Adrenal gland (tissue), 12 donors: ENCODE results near the gene IMPDH1. TPM values are rescaled to one million over a fixed set of nuclear protein-coding genes. Genes with fewer than 3 reads are reported as not detected.
A peak's percentile ranks its signal among the peaks of the same experiment; 100 is the strongest.

Experiments
- DNase-seq, 7 donors: peaks; one replicate each; pipeline ENCODE4 v3.0.0-alpha.2; 2019 to 2020
- H3K27ac ChIP-seq, 5 donors: fragments of 200-600 bp; sonication (generic) in 4 of 5; 1 replicate in 3 of 5; 2 replicates in 2 of 5; pipeline versions ENCODE4 v1.5.1 to v1.8.0; 2016 to 2020; ENCODE audit warnings: mild to moderate bottlenecking in 1 of 5
- H3K27me3 ChIP-seq: fragments of 200-600 bp; 2 replicates; pipeline ENCODE4 v1.8.0; 2021
- H3K36me3 ChIP-seq, 2 donors: fragments of 200-600 bp; replicated peaks in 1 of 2; 1 replicate in 1 of 2; 2 replicates in 1 of 2; pipeline versions ENCODE4 v1.5.1 to v1.8.0; 2018 to 2022
- H3K4me1 ChIP-seq, 2 donors: fragments of 200-600 bp; replicated peaks in 1 of 2; 1 replicate in 1 of 2; 2 replicates in 1 of 2; pipeline versions ENCODE4 v1.5.1 to v1.8.0; 2018 to 2021
- H3K4me3 ChIP-seq, 4 donors: fragments of 200-600 bp; sonication (generic) in 3 of 4; one replicate each; pipeline ENCODE4 v1.5.1; 2016 to 2018
- H3K9me3 ChIP-seq, 3 donors: fragments of 200-600 bp; sonication (generic) in 1 of 3; replicated peaks in 1 of 3; 1 replicate in 2 of 3; 2 replicates in 1 of 3; pipeline versions ENCODE4 v1.5.1 to v1.8.0; 2016 to 2021
- POLR2A ChIP-seq, 2 donors: fragments of 450-650 bp; IDR thresholded peaks; one replicate each; pipeline ENCODE4 v1.6.1; 2017; ENCODE audit warnings: antibody characterized with exemption in 2 of 2, mild to moderate bottlenecking in 2 of 2, moderate library complexity in 1 of 2
- WGBS, 4 donors: extraction: QIAGEN DNeasy Blood & Tissue Kit in 2 of 4; methylation state at CpG; one replicate each; pipeline versions ENCODE4 v1.1.5 to v1.1.7; 2013 to 2017; 5-methylcytosine and 5-hydroxymethylcytosine counted together
- intact Hi-C, 2 donors: fragments of 100-400 bp; cut with DNase I; formaldehyde crosslinking; loops; one replicate each; pipeline versions ENCODE4 v1.14.1 to v1.15.0; 2022 to 2023
- polyA plus RNA-seq, 3 donors: library from polyadenylated mRNA; stranded (reverse); fragments of 200-250 nt in 2 of 3; fragments of 350-450 nt in 1 of 3; fragmentation: Illumina TruSeq in 1 of 3; extraction: RNeasy Lipid Tissue Mini Kit (QIAGEN cat#74804) in 1 of 3; gene quantifications; one replicate each; pipeline ENCODE4 v1.2.3, GENCODE V29; 2013 to 2014
- total RNA-seq, 9 donors: library from RNA; depleted of rRNA in 4 of 9; stranded (reverse); fragments of >200 nt in 4 of 9; fragments of 120-200 nt in 1 of 9; fragmentation: NEBNext Ultra II Directional in 1 of 9; extraction: Animal tissue kit (Norgen Biotek cat#: 25700) in 1 of 9; gene quantifications; one replicate each; pipeline versions ENCODE4 v1.1.0 to v1.2.4, GENCODE V29; 2013 to 2023
- TF ChIP-seq, protein P1 (sequence below), 6 experiments: fragments of 450-650 bp in 4 of 6; fragments of 200-600 bp in 2 of 6; sonication (generic) in 1 of 6; IDR thresholded peaks; 1 replicate in 5 of 6; 2 replicates in 1 of 6; pipeline versions ENCODE4 v1.5.1 to v1.8.0; 2016 to 2021; ENCODE audit warnings: antibody characterized with exemption in 6 of 6, mild to moderate bottlenecking in 2 of 6, moderate library complexity in 1 of 6
- donor health status: healthy with polysubstance abuse.
- donor health status: Bipolar disorder and iron deficiency.
- donor health status: DM: yes; HTN: yes; CAD: no.
- donor health status: DM: no; HTN: no; CAD: no.
- donor health status: DM: no; HTN: no; CAD: no.
- donor health status: DM: yes; HTN: yes; CAD: no.

IMPDH1 gene
- total and polyA plus RNA-seq, 12 donors, result 11.8 to 52.4 (median 32.4) TPM

DNA sequence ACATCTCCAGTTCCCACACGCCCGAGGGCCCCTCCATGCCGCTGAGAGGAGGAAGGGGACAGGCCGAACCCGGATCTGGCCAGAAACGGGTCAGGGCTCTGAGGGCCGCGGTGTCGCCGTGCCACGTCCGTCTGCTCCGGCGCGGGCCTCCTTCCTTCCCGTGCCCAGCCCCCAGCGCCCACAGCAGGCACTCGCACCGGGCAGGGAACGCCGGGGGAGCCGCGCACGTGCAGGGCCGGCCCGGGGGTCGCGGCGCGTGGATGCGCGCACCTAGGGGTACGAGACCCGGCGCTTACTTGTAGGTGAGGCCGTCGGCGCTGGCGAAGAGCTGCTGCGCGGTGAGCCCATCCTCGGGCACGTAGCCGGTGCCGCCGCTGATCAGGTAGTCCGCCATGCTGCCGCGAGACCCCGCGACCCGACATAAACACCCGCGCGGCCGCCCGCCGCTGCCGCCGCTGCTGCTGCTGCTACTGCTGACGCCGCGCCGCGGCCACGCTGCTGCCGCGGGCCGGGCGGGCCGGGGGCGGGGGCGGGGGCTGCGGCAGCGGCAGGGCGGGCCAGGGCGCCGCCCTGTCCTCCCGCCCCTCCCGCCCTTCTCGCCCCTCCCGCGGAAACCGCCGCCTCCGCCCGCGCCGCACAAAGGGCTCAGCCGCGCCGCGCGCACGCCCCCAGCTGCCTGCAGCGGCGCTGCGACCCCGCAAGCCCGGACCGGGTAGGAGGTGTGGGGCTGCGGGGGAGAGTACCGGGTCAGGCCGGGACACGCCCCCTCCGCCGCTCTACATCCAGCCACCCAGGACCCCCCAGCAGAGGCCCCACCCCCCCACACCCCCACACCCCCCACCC is 4.1 kb downstream of the IMPDH1 start:
- Histone ChIP-seq H3K9me3 (no peaks in the 10 kb centered on the region), H3K27ac (peak overlapping the region in 1 of 5 donors; percentile 67), H3K4me3 (peak overlapping the region in 3 of 4 donors; percentile 11 to 85 (median 59)), H3K36me3 (peaks cover 0 to 5% of the 10 kb centered on the region in 2 donors), H3K4me1 (peaks cover 6 to 39% of the 10 kb centered on the region in 2 donors), H3K27me3 (no peaks in the 10 kb centered on the region)
- intact Hi-C loops, result loop anchor here in 1 of 2 donors (10.0 kb wide), 1 partner anchor 59 kb away; no protein-coding TSS in a partner anchor
- TF ChIP-seq, protein P1, sequence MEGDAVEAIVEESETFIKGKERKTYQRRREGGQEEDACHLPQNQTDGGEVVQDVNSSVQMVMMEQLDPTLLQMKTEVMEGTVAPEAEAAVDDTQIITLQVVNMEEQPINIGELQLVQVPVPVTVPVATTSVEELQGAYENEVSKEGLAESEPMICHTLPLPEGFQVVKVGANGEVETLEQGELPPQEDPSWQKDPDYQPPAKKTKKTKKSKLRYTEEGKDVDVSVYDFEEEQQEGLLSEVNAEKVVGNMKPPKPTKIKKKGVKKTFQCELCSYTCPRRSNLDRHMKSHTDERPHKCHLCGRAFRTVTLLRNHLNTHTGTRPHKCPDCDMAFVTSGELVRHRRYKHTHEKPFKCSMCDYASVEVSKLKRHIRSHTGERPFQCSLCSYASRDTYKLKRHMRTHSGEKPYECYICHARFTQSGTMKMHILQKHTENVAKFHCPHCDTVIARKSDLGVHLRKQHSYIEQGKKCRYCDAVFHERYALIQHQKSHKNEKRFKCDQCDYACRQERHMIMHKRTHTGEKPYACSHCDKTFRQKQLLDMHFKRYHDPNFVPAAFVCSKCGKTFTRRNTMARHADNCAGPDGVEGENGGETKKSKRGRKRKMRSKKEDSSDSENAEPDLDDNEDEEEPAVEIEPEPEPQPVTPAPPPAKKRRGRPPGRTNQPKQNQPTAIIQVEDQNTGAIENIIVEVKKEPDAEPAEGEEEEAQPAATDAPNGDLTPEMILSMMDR (IDR thresholded peaks at IDR 0.05), result no peak
- no peak for TF ChIP-seq POLR2A (IDR thresholded peaks at IDR 0.05)
- WGBS, 4 donors, result 0 to 1% (median 0%) methylated on average over 12 to 107 of the region's 107 CpGs; no CpG with 5 or more reads in 1 of the 4 donors
- peak in 2 of 7 donors; percentile 34 to 42 for DNase-seq

GRCh38 chr7:128404886-128405470 is 4.8 kb downstream of the IMPDH1 start:
- DNase-seq, result no peak
- no peaks in the 10 kb centered on the region for H3K27me3 ChIP-seq
- H3K36me3 ChIP-seq, result peaks cover 0 to 12% of the 10 kb centered on the region in 2 donors
- H3K9me3 ChIP-seq, result no peaks in the 10 kb centered on the region
- 36 to 73% (median 55%) methylated on average over 7 to 13 of the region's 13 CpGs for WGBS, 4 donors
- peak overlapping the region in 3 of 4 donors; percentile 11 to 85 (median 59) for H3K4me3 ChIP-seq
- no peak for TF ChIP-seq POLR2A (IDR thresholded peaks at IDR 0.05)
- TF ChIP-seq, protein P1 (IDR thresholded peaks at IDR 0.05), result no peak
- peaks cover 6 to 32% of the 10 kb centered on the region in 2 donors for H3K4me1 ChIP-seq
- peak overlapping the region in 1 of 5 donors; percentile 67 for H3K27ac ChIP-seq
- intact Hi-C loops, result loop anchor here in 1 of 2 donors (10.0 kb wide), 1 partner anchor 60 kb away; no protein-coding TSS in a partner anchor

GRCh38 chr7:128404143-128404681 is 5.6 kb downstream of the IMPDH1 start:
- no peak overlapping the region for H3K27ac ChIP-seq
- H3K4me1 ChIP-seq, result peaks cover 6 to 32% of the 10 kb centered on the region in 2 donors
- intact Hi-C loops, result loop anchor here in 1 of 2 donors (10.0 kb wide), 1 partner anchor 61 kb away; no protein-coding TSS in a partner anchor
- H3K27me3 ChIP-seq, result no peaks in the 10 kb centered on the region
- DNase-seq, result no peak
- H3K9me3 ChIP-seq, result no peaks in the 10 kb centered on the region
- TF ChIP-seq, protein P1 (IDR thresholded peaks at IDR 0.05), result no peak
- no peak for TF ChIP-seq POLR2A (IDR thresholded peaks at IDR 0.05)
- H3K36me3 ChIP-seq, result peaks cover 0 to 15% of the 10 kb centered on the region in 2 donors
- no peak overlapping the region for H3K4me3 ChIP-seq
- 85 to 91% (median 90%) methylated on average over 8 to 9 of the region's 9 CpGs for WGBS, 4 donors

GRCh38 chr7:128403676-128404075 is 6.1 kb downstream of the IMPDH1 start:
- DNase-seq, result no peak
- Histone ChIP-seq H3K9me3 (no peaks in the 10 kb centered on the region), H3K36me3 (peaks cover 0 to 15% of the 10 kb centered on the region in 2 donors), H3K27me3 (no peaks in the 10 kb centered on the region), H3K27ac (no peak overlapping the region), H3K4me1 (peaks cover 6 to 32% of the 10 kb centered on the region in 2 donors), H3K4me3 (no peak overlapping the region)
- 91 to 97% (median 94%) methylated on average over 4 to 5 of the region's 5 CpGs for WGBS, 4 donors
- intact Hi-C loops, result loop anchor here in 1 of 2 donors (10.0 kb wide), 1 partner anchor 61 kb away; no protein-coding TSS in a partner anchor
- no peak for TF ChIP-seq POLR2A (IDR thresholded peaks at IDR 0.05)
- TF ChIP-seq, protein P1 (IDR thresholded peaks at IDR 0.05), result no peak
